ENCODE measurements around the gene RASL10A. TPM values are rescaled to one million over a fixed set of nuclear protein-coding genes. Genes with fewer than 3 reads are reported as not detected.

RASL10A gene
- total RNA-seq, 1 experiment from 2014 or later, result 0.82 TPM

- ChIA-PET CTCF (no interaction called here), POLR2A (interaction anchor here (0.6 kb wide), 2 partner anchors 29 to 34 kb away, joined by 3 read pairs; no protein-coding TSS in a partner anchor)
- Mint-ChIP-seq H3K9me3 (ENCODE audit: unreplicated experiment) (no peaks in the 10 kb centered on the region), H3K4me3 (ENCODE audit: unreplicated experiment) (no peak overlapping the region), H3K4me1 (ENCODE audit: insufficient read depth, unreplicated experiment) (peaks cover 19% of the 10 kb centered on the region), H3K36me3 (ENCODE audit: insufficient read depth, unreplicated experiment) (peaks cover 38% of the 10 kb centered on the region), H3K27ac (ENCODE audit: low read depth, unreplicated experiment) (no peak overlapping the region), H3K27me3 (ENCODE audit: insufficient read depth, unreplicated experiment) (no peaks in the 10 kb centered on the region)
- intact Hi-C loops (cut with micrococcal nuclease), result no loop called here
- no TSS peak for BruUV-seq (replicated peaks)
- no peak for TF ChIP-seq CTCF (IDR thresholded peaks at IDR 0.05; ENCODE audit: unreplicated experiment)
- DNase-seq (ENCODE audit: unreplicated experiment), result no peak
These were observed 22.9 kb upstream of the RASL10A start for GRCh38 chr22:29338398-29338797.

GRCh38 chr22:29337631-29338284, 22.3 kb upstream of the RASL10A start:
- H3K9me3 Mint-ChIP-seq (ENCODE audit: unreplicated experiment), result no peaks in the 10 kb centered on the region
- DNase-seq (ENCODE audit: unreplicated experiment), result no peak
- no peak for TF ChIP-seq CTCF (IDR thresholded peaks at IDR 0.05; ENCODE audit: unreplicated experiment)
- BruUV-seq (replicated peaks), result no TSS peak
- no peak overlapping the region for H3K27ac Mint-ChIP-seq (ENCODE audit: low read depth, unreplicated experiment)
- POLR2A ChIA-PET, result no interaction called here
- no peak overlapping the region for H3K4me3 Mint-ChIP-seq (ENCODE audit: unreplicated experiment)
- CTCF ChIA-PET, result no interaction called here
- H3K4me1 Mint-ChIP-seq (ENCODE audit: insufficient read depth, unreplicated experiment), result peaks cover 16% of the 10 kb centered on the region
- H3K27me3 Mint-ChIP-seq (ENCODE audit: insufficient read depth, unreplicated experiment), result no peaks in the 10 kb centered on the region
- intact Hi-C loops (cut with micrococcal nuclease), result no loop called here
- peaks cover 33% of the 10 kb centered on the region for H3K36me3 Mint-ChIP-seq (ENCODE audit: insufficient read depth, unreplicated experiment)

- H3K27me3 Mint-ChIP-seq (ENCODE audit: insufficient read depth, unreplicated experiment), result no peaks in the 10 kb centered on the region
- H3K4me1 Mint-ChIP-seq (ENCODE audit: insufficient read depth, unreplicated experiment), result peaks cover 16% of the 10 kb centered on the region
- ChIA-PET CTCF (no interaction called here), POLR2A (no interaction called here)
- TF ChIP-seq CTCF (IDR thresholded peaks at IDR 0.05; ENCODE audit: unreplicated experiment), result no peak
- intact Hi-C loops (cut with micrococcal nuclease), result no loop called here
- no peak for DNase-seq (ENCODE audit: unreplicated experiment)
- no TSS peak for BruUV-seq (replicated peaks)
- H3K4me3 Mint-ChIP-seq (ENCODE audit: unreplicated experiment), result no peak overlapping the region
- H3K36me3 Mint-ChIP-seq (ENCODE audit: insufficient read depth, unreplicated experiment), result peaks cover 31% of the 10 kb centered on the region
- no peaks in the 10 kb centered on the region for H3K9me3 Mint-ChIP-seq (ENCODE audit: unreplicated experiment)
- H3K27ac Mint-ChIP-seq (ENCODE audit: low read depth, unreplicated experiment), result no peak overlapping the region
These were observed 21.4 kb upstream of the RASL10A start for GRCh38 chr22:29336751-29337490.

- intact Hi-C loops (cut with micrococcal nuclease), result no loop called here
- no peaks in the 10 kb centered on the region for H3K9me3 Mint-ChIP-seq (ENCODE audit: unreplicated experiment)
- H3K27ac Mint-ChIP-seq (ENCODE audit: low read depth, unreplicated experiment), result no peak overlapping the region
- no peak for DNase-seq (ENCODE audit: unreplicated experiment)
- H3K27me3 Mint-ChIP-seq (ENCODE audit: insufficient read depth, unreplicated experiment), result no peaks in the 10 kb centered on the region
- H3K4me3 Mint-ChIP-seq (ENCODE audit: unreplicated experiment), result no peak overlapping the region
- H3K4me1 Mint-ChIP-seq (ENCODE audit: insufficient read depth, unreplicated experiment), result peaks cover 16% of the 10 kb centered on the region
- peaks cover 35% of the 10 kb centered on the region for H3K36me3 Mint-ChIP-seq (ENCODE audit: insufficient read depth, unreplicated experiment)
- CTCF ChIA-PET, result no interaction called here
- BruUV-seq (replicated peaks), result no TSS peak
- TF ChIP-seq CTCF (IDR thresholded peaks at IDR 0.05; ENCODE audit: unreplicated experiment), result no peak
- POLR2A ChIA-PET, result no interaction called here
These were observed 20.2 kb upstream of the RASL10A start for GRCh38 chr22:29335656-29336055.
